Measurements from ENCODE around the gene LYZL4.

GRCh38 chr3:42432485-42432884, 22.1 kb upstream of the LYZL4 start:
- no peak for TF ChIP-seq CTCF (IDR thresholded peaks at IDR 0.05; ENCODE audit: low read depth, low read length, missing input control)
- TF ChIP-seq REST (IDR thresholded peaks at IDR 0.05), result no peak
- TF ChIP-seq JUND (IDR thresholded peaks at IDR 0.05), result no peak
- TF ChIP-seq MAX (IDR thresholded peaks at IDR 0.05), result no peak

Measured in liver (tissue), 3 donors.